H1 (cell line): ENCODE results near the gene TPM1. TPM values are rescaled to one million over a fixed set of nuclear protein-coding genes. Genes with fewer than 3 reads are reported as not detected.

Experiments used
- CTCF ChIA-PET: fragments of 300-600 bp; sonication (Branson Sonifier 250); formaldehyde crosslinking; loops from one replicate; lab custom pipeline; 2021; ENCODE audit not compliant: partially characterized antibody; lab: Charles Lee
- POLR2A ChIA-PET: fragments of 300-600 bp; sonication (Branson Sonifier 250); formaldehyde crosslinking; loops from one replicate; lab custom pipeline; 2021; ENCODE audit warnings: inconsistent platforms; ENCODE audit not compliant: partially characterized antibody; lab: Charles Lee
- DNase-seq, 2 experiments: peaks; one replicate each; pipeline versions ENCODE4 v3.0.0 to v3.0.0-alpha.2; 2010 to 2022; ENCODE audit warnings: low spot score in 2 of 2, low read depth in 1 of 2, mixed read lengths in 1 of 2
- FAIRE-seq: peaks from 2 replicates; lab custom pipeline; 2011; peaks lifted over from hg19 to GRCh38; lab: Jason Lieb, UNC
- H2AFZ ChIP-seq: 2 replicates; pipeline ENCODE4 v1.8.1; 2012; ENCODE audit warnings: low read length, inconsistent platforms
- H2AK5ac ChIP-seq: 2 replicates; pipeline ENCODE4 v1.6.1; 2013; ENCODE audit warnings: low read depth, low read length
- H2BK120ac ChIP-seq: replicated peaks from 2 replicates; pipeline ENCODE3; 2013; ENCODE audit warnings: low read depth, low read length, inconsistent platforms
- H2BK12ac ChIP-seq: 2 replicates; pipeline ENCODE4 v1.6.1; 2013; ENCODE audit warnings: low read depth, low read length
- H2BK15ac ChIP-seq: 2 replicates; pipeline ENCODE4 v1.6.1; 2013; ENCODE audit warnings: low read length
- H2BK20ac ChIP-seq: 2 replicates; pipeline ENCODE4 v1.6.1; 2013; ENCODE audit warnings: low read length
- H2BK5ac ChIP-seq: 2 replicates; pipeline ENCODE4 v1.6.1; 2013; ENCODE audit warnings: low read depth, low read length
- H3K14ac ChIP-seq: 2 replicates; pipeline ENCODE4 v1.6.1; 2013; ENCODE audit warnings: inconsistent platforms; ENCODE audit not compliant: insufficient read length
- H3K18ac ChIP-seq: 2 replicates; pipeline ENCODE4 v1.6.1; 2013; ENCODE audit warnings: low read length; ENCODE audit errors: extremely low read depth
- H3K23ac ChIP-seq: 2 replicates; pipeline ENCODE4 v1.6.1; 2013; ENCODE audit warnings: inconsistent platforms; ENCODE audit not compliant: insufficient read length
- H3K23me2 ChIP-seq: 2 replicates; pipeline ENCODE4 v1.6.1; 2013; ENCODE audit warnings: low read depth, low read length
- H3K27ac ChIP-seq: 2 replicates; pipeline ENCODE4 v1.6.1; 2011; ENCODE audit warnings: low read depth, low read length, inconsistent platforms
- H3K27me3 ChIP-seq, 4 experiments: replicated peaks in 1 of 4; 1 replicate in 1 of 4; 2 replicates in 3 of 4; pipeline versions ENCODE4 v1.6.1 to v1.8.1; 2011 to 2013; ENCODE audit warnings: low read length in 3 of 4, mild to moderate bottlenecking in 3 of 4, inconsistent platforms in 2 of 4, mixed read lengths in 2 of 4, moderate library complexity in 1 of 4; ENCODE audit not compliant: control insufficient read depth in 3 of 4, insufficient read depth in 3 of 4; ENCODE audit errors: extremely low read depth in 1 of 4
- H3K36me3 ChIP-seq, 4 experiments: 2 replicates each; pipeline versions ENCODE4 v1.6.1 to v1.8.1; 2011 to 2013; ENCODE audit warnings: mild to moderate bottlenecking in 4 of 4, low read length in 3 of 4, moderate library complexity in 2 of 4, control low read depth in 1 of 4, inconsistent platforms in 1 of 4; ENCODE audit not compliant: insufficient read depth in 4 of 4, control insufficient read depth in 2 of 4
- H3K4ac ChIP-seq: replicated peaks from 2 replicates; pipeline ENCODE3; 2013; ENCODE audit warnings: low read length, low read depth, mixed read lengths, inconsistent platforms; ENCODE audit not compliant: insufficient read length
- H3K4me1 ChIP-seq, 4 experiments: replicated peaks in 1 of 4; 1 replicate in 1 of 4; 2 replicates in 3 of 4; pipeline versions ENCODE4 v1.6.1 to v1.8.1; 2011 to 2013; ENCODE audit warnings: low read length in 3 of 4, inconsistent platforms in 2 of 4, mixed read lengths in 1 of 4; ENCODE audit not compliant: insufficient read depth in 4 of 4, control insufficient read depth in 3 of 4
- H3K4me2 ChIP-seq, 2 experiments: 2 replicates each; pipeline versions ENCODE4 v1.6.1 to v1.8.1; 2011 to 2013; ENCODE audit warnings: low read depth in 2 of 2, low read length in 2 of 2, control low read depth in 1 of 2, inconsistent platforms in 1 of 2, mild to moderate bottlenecking in 1 of 2; ENCODE audit not compliant: insufficient read depth in 1 of 2
- H3K4me3 ChIP-seq, 4 experiments: fragments of 200-600, 300-600 bp in 1 of 4; sonication (generic), shearing (Covaris generic), sonication (Bioruptor Twin) in 1 of 4; 2 replicates each; pipeline versions ENCODE4 v1.5.1 to v1.8.1; 2011 to 2016; ENCODE audit warnings: low read length in 4 of 4, low read depth in 3 of 4, control low read depth in 2 of 4, inconsistent platforms in 2 of 4, mild to moderate bottlenecking in 2 of 4, mixed read lengths in 1 of 4, moderate library complexity in 1 of 4; ENCODE audit not compliant: insufficient read depth in 2 of 4; ENCODE audit errors: extremely low read depth in 1 of 4
- H3K56ac ChIP-seq: replicated peaks from 2 replicates; pipeline ENCODE3; 2013; ENCODE audit warnings: low read depth, mild to moderate bottlenecking, mixed read lengths, low read length, inconsistent platforms; ENCODE audit not compliant: insufficient read length
- H3K79me1 ChIP-seq: 2 replicates; pipeline ENCODE4 v1.6.1; 2013; ENCODE audit warnings: low read depth, low read length, control low read depth
- H3K79me2 ChIP-seq, 2 experiments: 2 replicates each; pipeline versions ENCODE4 v1.6.1 to v1.8.1; 2012 to 2013; ENCODE audit warnings: low read length in 2 of 2, mild to moderate bottlenecking in 2 of 2, inconsistent platforms in 1 of 2; ENCODE audit not compliant: insufficient read depth in 2 of 2, control insufficient read depth in 1 of 2
- H3K9ac ChIP-seq, 4 experiments: replicated peaks in 1 of 4; 1 replicate in 1 of 4; 2 replicates in 3 of 4; pipeline versions ENCODE4 v1.6.1 to v1.8.1; 2011 to 2013; ENCODE audit warnings: low read depth in 3 of 4, low read length in 3 of 4, control low read depth in 2 of 4, mild to moderate bottlenecking in 2 of 4, moderate library complexity in 2 of 4, inconsistent platforms in 1 of 4; ENCODE audit errors: extremely low read depth in 1 of 4
- H3K9me3 ChIP-seq, 2 experiments: 2 replicates each; pipeline versions ENCODE4 v1.6.1 to v1.8.1; 2012 to 2013; ENCODE audit warnings: mild to moderate bottlenecking in 2 of 2, moderate library complexity in 2 of 2, control low read depth in 1 of 2, inconsistent platforms in 1 of 2, low read depth in 1 of 2, low read length in 1 of 2, mixed read lengths in 1 of 2; ENCODE audit not compliant: insufficient read depth in 2 of 2
- H4K20me1 ChIP-seq, 2 experiments: replicated peaks in 1 of 2; 2 replicates each; pipeline versions ENCODE3 to v1.8.1; 2011 to 2013; ENCODE audit warnings: inconsistent platforms in 2 of 2, low read length in 2 of 2, mild to moderate bottlenecking in 1 of 2; ENCODE audit not compliant: insufficient read depth in 2 of 2, control insufficient read depth in 1 of 2
- H4K5ac ChIP-seq: 2 replicates; pipeline ENCODE4 v1.6.1; 2013; ENCODE audit warnings: low read length, low read depth, mixed read lengths, inconsistent platforms; ENCODE audit not compliant: insufficient read length
- H4K8ac ChIP-seq: 2 replicates; pipeline ENCODE4 v1.8.0; 2013; ENCODE audit warnings: mild to moderate bottlenecking, moderate library complexity, low read length, inconsistent platforms; ENCODE audit not compliant: insufficient read depth; ENCODE audit errors: extremely low read depth
- H4K91ac ChIP-seq: replicated peaks from 2 replicates; pipeline ENCODE3; 2013; ENCODE audit warnings: low read length, mixed read lengths, inconsistent platforms; ENCODE audit not compliant: insufficient read length
- POLR2A ChIP-seq, 2 experiments: IDR thresholded peaks; 1 replicate in 1 of 2; 2 replicates in 1 of 2; pipeline ENCODE4 v1.6.1; 2011; ENCODE audit warnings: low read depth in 2 of 2, low read length in 2 of 2, mild to moderate bottlenecking in 2 of 2; ENCODE audit errors: control extremely low read depth in 1 of 2
- POLR2AphosphoS5 ChIP-seq: IDR thresholded peaks from 2 replicates; pipeline ENCODE4 v1.6.1; 2011; ENCODE audit warnings: low read depth, low read length
- SIRT6 ChIP-seq: IDR thresholded peaks from one replicate; pipeline ENCODE4 v1.7.1; 2012; ENCODE audit warnings: low read length, inconsistent platforms
- SUZ12 ChIP-seq: fragments of 200-600 bp; sonication (generic); IDR thresholded peaks from 2 replicates; pipeline ENCODE4 v1.6.1; 2012; ENCODE audit warnings: mild to moderate bottlenecking, inconsistent platforms, low read length, moderate library complexity, mixed read lengths
- WGBS, 2 experiments: shearing (Covaris generic) in 1 of 2; methylation state at CpG; one replicate each; pipeline versions ENCODE4 v1.1.6 to v1.1.7; 2013 to 2015; ENCODE audit warnings: low lambda C conversion rate in 2 of 2, mixed read lengths in 2 of 2, inconsistent platforms in 1 of 2, low coverage in 1 of 2, missing lambda C conversion rate in 1 of 2; ENCODE audit not compliant: insufficient replicate concordance in 2 of 2, insufficient coverage in 1 of 2, insufficient read length in 1 of 2; ENCODE audit errors: extremely low coverage in 1 of 2, missing lambda C conversion rate in 1 of 2; 5-methylcytosine and 5-hydroxymethylcytosine counted together
- polyA plus RNA-seq, 7 experiments: library from polyadenylated mRNA; depleted of rRNA in 3 of 7; stranded (reverse) in 5 of 7; unstranded in 2 of 7; fragments of >200 nt in 5 of 7; fragments of 200-250 nt in 2 of 7; gene quantifications; 1 replicate in 5 of 7; 2 replicates in 1 of 7; 4 replicates in 1 of 7; pipeline versions ENCODE4 v1.2.1 to v1.2.3, GENCODE V29; 2011 to 2013; ENCODE audit warnings: missing spikeins in 2 of 7, mixed read lengths in 2 of 7
- total RNA-seq: library from RNA; stranded (reverse); fragmentation: NEBNext Ultra II Directional; extraction: Animal tissue kit (Norgen Biotek cat#: 25700); gene quantifications from 2 replicates; pipeline ENCODE4 v1.2.1, GENCODE V29; 2021

The TPM1 gene
- total and polyA plus RNA-seq, 2 of the 8 experiments (the other 6 are each of a cell fraction or from before 2014, with no cell fraction given) = 258 to 579 TPM

DNA sequence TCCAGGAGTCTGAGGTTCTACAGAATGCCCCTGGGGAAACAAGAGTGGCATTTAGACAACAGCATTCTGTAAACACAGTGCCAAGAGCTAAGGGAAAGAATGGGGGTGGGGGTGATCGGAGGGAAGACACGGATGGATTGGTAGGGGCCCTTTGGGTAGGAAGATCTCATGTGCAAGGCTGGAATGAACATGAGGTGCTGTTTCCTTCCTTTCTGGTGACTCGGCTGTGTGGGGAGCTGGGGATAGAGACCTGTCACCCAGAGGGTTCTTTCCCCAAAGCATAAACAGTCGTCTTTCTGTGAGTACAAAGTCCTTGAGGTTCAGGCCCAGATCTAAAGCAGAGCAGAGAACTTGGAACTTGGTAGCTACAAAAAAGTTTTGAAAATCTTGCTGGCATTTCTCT, 11.7 kb downstream of the TPM1 start:
- no peak overlapping the region for H2BK20ac ChIP-seq
- no peak overlapping the region for H2BK5ac ChIP-seq
- no peak overlapping the region for H3K4ac ChIP-seq
- no peak overlapping the region for H4K8ac ChIP-seq
- H3K14ac ChIP-seq = no peak overlapping the region
- H2BK120ac ChIP-seq = no peak overlapping the region
- H3K9me3 ChIP-seq = no peaks in the 10 kb centered on the region
- no peak overlapping the region for H3K18ac ChIP-seq
- H3K23ac ChIP-seq = no peak overlapping the region
- H2BK12ac ChIP-seq = no peak overlapping the region
- H3K4me1 ChIP-seq = peaks cover 0 to 7% (median 5%) of the 10 kb centered on the region in 4 experiments; a peak in 6 of 7 replicates
- ChIA-PET CTCF (interaction anchor here (1.4 to 1.5 kb wide), 2 partner anchors 9 to 25 kb away, joined by 4 read pairs; no protein-coding TSS in a partner anchor), POLR2A (interaction anchor here (0.9 to 30.9 kb wide), 12 partner anchors 9 to 124 kb away, joined by 3 to 635 read pairs (median 4); no protein-coding TSS in a partner anchor)
- no peak overlapping the region for H2AK5ac ChIP-seq
- 93% methylated on average over 4 of the region's 4 CpGs; no CpG with 5 or more reads in 1 of the 2 experiments for WGBS, 2 experiments
- H4K20me1 ChIP-seq = peaks cover 0 to 17% of the 10 kb centered on the region in 2 experiments
- peaks cover 6 to 65% of the 10 kb centered on the region in 2 experiments; a peak in 3 of 4 replicates for H3K79me2 ChIP-seq
- H2AFZ ChIP-seq = no peak overlapping the region
- no peak overlapping the region for H2BK15ac ChIP-seq
- no peak for TF ChIP-seq SUZ12
- peak; percentile 53 for TF ChIP-seq SIRT6
- peak; percentile 75; the same call in 1 of the 2 replicates for TF ChIP-seq POLR2AphosphoS5
- peak in 1 of 2 experiments; percentile 12; a peak in 1 of 3 replicates for TF ChIP-seq POLR2A (IDR thresholded peaks at IDR 0.05; ENCODE audit: control extremely low read depth in 1 of 2, low read depth in 2 of 2, low read length in 2 of 2)
- peaks cover under 1% of the 10 kb centered on the region; the same call in 1 of the 2 replicates for H3K23me2 ChIP-seq
- no peak overlapping the region for H3K56ac ChIP-seq
- H3K79me1 ChIP-seq = peaks cover 5% of the 10 kb centered on the region; the same call in 1 of the 2 replicates
- no peaks in the 10 kb centered on the region for H3K27me3 ChIP-seq
- DNase-seq (no peak), FAIRE-seq (no peak)
- H3K4me3 ChIP-seq = no peak overlapping the region
- no peak overlapping the region for H3K27ac ChIP-seq
- H4K5ac ChIP-seq = no peak overlapping the region
- peaks cover 28 to 85% (median 47%) of the 10 kb centered on the region in 4 experiments for H3K36me3 ChIP-seq
- no peak overlapping the region for H3K9ac ChIP-seq
- H3K4me2 ChIP-seq = no peak overlapping the region
- no peak overlapping the region for H4K91ac ChIP-seq
